HG03175 (cell line): ENCODE results near the gene GCN1.

Experiments used
- ATAC-seq: cut with Tn5 transposase; IDR thresholded peaks from one replicate; pipeline ENCODE4 v1.9.1; 2021; ENCODE audit warnings: mild to moderate bottlenecking, moderate library complexity; ENCODE audit not compliant: unreplicated experiment

The GCN1 gene

DNA sequence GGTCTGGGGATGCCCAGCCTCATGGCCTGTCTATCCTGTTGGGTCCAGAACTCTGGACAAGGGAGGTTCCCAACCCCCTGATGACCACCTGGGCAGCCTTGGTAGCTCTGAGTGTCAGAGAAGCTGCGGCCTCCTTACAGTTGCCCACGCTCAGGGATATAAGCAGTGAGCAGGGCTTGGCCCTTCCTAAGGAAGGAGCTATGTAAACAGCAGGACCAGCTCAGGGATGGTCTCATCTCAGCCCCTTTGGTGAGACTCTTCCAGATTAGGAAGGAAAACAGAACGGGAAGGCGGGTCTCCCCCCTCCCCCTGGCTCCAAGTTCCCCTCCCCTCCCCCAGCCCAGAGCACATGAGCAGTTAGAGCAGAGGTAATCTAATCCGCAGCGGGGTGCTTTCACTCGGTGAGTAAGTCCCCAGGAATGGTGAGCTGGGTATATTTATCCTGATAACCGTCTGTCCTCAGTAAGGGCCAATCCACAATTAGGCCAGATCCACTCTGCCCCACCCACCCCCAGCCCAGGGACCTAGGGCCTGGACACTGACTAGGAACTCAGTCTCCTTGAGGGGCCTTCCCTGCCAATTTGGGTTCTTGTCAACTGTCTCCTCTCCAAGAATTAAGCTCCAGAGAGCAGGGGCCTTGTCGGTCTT, 35.9 kb upstream of the GCN1 start:
- no peak for ATAC-seq

DNA sequence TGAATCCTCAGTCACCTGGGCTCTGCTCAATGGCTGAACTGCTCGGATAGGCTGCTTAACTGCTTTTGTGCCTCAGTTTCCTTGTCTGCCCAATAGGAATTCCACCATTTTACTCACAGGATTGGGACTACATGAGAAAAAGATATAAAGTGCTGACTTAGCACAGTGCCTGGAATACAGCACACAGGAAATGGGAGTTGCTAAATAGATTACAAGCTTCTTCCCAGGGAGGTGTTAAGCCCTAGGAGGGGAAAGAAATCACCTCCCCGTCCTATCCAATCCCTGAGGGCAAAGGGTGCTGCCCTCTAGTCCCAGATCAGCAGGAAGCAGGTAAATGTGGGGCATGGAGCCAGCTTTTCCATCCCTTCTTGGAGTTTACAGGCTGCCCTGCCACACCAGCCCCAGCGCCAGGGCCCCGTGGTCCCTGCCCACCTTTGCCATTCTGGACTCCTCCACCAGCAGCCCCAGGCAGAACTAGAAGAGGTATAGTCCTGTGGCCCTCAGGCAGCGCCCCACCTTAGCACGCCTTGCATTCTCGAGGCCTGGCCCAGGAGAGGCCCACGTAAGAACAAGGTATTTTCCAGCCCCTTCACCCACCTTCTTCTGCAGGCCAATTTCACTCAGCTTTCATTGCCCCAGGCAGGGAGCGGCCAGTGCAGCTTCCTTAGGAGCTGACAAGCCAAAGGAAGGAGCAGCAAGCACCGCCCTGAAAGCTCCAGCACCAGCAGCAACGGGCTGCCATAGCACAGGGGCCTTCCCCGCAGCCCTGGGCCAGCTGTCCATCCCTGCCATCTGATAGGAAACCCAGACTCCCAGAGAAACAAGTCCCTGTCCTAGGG, 35.2 kb upstream of the GCN1 start:
- ATAC-seq, result no peak

DNA sequence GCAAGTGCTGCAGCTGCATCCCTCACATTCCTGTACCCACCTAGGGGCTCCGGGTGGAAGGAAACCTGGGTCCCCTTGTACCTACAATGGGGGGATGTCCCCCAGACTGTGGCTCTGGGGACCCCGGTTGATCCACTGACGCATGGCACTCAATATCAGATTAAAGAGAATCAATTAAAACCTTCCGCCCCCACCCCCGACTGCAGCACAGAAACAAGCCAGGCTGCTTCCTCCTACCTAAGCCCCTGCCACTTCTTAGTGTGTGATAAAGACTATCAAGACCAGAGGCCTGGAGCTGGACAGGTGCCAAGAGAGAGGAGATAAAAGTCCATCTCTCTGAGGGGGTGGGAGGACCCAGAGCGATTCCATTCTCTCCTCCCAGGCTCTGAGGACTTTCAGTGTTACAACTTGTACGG, 34.6 kb upstream of the GCN1 start:
- ATAC-seq, result no peak

DNA sequence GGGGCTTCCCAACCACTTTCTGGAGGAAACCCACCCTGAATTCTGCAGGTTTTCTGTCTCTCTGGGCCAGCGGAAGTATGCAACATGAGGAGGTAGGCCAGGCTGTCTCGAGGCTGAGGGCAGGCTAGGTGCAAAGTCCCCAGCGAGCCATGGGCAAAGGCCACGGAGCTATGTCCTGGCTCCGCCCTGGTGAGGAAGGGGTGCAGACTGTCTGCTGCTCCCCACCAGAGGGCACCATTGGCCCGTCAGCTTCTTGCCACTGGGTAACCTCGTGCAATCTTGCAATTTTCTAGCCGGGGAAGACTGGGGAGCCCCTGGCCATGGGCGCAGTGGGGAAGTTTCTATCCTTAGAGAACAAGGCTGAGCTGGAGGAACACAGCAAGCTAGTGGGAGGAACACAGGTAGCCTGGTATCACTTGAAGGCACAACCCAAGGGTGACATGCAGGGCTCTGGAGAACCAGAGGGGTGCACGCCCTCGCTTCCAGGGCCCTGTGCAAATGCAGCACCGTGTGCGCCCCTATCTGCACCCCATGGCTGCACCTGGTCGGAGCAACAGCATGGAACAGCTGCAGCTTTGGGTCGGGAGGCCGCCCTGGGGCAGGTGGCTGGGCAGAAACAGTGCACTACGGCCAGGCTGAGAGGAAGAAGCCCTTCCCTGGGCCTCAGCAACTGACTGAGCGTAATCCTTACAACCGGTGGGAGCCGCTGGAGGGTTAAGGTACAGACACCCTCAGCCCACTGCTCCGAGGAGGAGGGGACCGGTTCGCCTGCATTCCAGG, 34.0 kb upstream of the GCN1 start:
- ATAC-seq, result peak; percentile 73

DNA sequence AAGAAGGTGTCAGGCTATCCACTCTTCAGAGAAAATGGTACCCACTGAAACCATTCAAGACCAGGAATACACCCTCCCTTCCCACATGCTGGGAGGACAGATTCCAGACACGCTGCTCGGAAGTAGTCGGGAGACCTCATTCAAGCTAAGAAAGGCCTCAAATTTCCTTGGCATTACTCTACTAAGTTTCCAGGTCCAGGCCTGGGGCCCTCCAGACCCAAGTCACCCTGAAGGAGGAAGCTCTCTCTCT, 33.5 kb upstream of the GCN1 start:
- no peak for ATAC-seq

DNA sequence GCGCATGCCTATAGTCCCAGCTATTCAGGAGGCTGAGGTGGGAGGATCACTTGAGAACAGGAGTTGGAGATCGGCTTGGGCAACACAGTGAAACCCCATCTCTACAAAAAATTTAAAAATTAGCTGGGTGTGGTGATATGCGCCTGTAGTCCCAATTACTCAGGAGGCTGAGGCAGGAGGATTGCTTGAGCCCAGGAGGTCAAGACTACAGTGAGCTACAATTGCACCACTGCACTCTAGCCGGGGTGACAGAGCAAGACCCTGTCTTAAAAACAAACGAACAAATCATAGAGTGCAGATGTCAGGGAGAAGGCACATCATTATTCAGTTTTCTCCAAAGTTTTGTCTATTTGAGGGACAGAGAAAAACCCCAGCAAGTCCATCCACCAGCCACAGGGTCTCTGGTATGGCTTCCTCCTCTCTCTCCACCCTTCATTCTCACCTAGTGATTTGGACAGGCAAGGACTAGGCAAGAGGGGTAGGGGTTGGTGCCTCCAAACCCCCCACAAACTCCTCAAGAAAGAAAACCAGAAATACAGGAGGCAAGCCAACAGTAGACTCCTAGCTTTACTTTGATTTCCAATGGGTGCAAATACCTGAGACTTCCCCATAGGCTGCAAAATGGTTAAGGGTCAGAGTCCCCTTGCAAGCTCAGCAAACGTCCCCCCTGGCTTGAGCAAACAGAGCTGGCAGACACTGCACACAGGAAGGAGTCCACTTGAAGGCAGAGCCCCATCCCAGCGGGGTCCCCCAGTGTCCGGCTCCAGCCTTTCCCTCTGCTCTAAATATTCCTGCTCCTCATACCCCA, 32.9 kb upstream of the GCN1 start:
- ATAC-seq, result no peak

DNA sequence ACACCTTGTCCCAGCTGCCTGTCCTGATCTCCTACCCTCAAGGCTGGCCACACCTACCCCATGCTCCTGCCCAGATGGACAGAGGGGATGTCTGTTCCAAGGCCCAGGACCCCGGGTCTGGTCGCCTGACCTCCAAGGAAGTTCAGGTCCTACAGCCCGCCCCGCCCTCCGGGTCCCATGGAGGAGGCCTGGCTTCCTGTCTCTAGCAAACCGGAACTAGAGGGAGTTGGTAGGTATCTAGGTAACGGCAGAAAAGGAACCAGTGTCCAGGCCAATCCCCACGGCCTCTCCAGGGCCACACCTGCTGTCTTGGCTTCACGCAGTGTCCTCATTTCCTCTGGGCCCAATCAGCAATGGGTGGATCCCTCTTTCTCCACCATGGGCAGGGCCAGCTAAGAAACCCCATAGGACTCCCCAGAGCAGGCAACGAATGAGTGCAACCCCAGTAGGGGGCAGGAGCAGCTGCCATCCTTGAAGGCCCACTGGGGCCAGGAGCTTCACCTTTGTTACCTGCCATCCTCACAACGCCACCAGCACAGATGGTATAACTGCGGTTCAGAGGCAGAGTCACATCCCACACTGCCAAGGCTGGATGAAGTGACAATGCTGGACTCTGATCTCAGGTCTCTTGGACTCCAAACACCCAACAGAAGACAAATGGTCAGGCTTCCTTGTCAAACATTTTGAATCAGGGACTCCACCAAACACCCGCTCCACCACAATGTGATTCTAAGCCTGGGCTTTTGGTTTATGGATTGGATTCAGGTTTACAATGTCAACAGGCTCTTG, 31.5 kb upstream of the GCN1 start:
- ATAC-seq, result no peak

DNA sequence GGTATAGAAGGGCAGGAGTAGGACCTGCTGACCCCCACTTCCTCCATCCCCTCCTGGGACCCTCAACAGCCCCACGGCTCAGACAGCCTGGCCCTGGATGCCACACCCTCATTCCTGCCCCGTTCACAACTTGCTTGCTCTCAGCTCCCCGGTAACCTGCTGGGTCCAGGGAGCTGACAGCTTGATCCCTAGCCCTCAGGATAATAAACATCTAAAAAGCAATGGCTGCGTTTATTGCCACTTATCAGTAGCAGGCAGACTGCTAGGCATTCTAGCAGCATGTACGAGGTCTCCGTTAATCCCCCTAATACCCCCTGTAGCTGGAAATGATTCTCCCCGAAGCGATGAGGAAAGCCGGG, 30.7 kb upstream of the GCN1 start:
- no peak for ATAC-seq

DNA sequence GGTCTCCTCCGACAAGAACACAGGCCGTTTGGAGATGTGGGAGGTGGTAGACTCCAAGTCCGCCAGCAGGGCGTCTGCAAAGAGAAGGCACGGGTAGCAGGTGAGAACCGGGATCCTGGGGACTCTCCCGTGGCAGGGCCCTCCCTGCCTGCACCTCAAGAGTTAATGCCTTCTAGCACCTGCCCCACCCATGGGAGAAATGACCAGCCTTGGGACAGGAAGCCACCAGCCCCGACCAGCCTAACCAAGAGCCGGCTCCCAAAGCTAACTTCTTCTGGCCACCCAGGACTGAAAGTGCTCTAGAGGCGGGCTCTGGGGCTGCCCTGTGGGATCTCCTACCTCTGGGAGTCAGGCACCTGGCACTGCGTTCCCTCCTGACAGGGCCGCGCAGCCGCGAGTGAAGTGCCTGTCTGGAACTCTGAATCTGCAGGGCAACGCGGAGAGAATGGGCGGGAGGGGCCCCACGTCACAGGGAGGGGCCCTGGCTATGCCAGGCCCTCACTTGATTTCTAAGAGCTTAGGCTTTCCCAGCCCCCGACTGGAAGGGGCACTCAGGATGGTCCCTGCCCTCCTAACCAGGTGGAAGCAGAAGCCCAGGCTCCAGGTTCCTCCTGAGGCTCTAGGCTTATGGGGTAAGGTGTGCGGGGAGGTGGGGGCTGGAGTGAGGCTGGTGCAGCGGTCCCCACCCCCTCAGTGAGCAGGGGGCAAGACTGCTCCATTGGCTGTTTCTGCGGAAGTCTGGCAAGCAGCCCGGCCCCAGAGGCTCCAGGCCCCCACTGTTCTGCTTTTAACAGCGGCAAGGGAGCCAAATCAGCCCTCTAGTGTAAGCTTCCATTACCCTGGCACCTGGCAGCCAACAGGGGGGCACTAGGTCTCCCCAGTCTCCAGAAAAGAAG, 30.0 kb upstream of the GCN1 start:
- no peak for ATAC-seq

DNA sequence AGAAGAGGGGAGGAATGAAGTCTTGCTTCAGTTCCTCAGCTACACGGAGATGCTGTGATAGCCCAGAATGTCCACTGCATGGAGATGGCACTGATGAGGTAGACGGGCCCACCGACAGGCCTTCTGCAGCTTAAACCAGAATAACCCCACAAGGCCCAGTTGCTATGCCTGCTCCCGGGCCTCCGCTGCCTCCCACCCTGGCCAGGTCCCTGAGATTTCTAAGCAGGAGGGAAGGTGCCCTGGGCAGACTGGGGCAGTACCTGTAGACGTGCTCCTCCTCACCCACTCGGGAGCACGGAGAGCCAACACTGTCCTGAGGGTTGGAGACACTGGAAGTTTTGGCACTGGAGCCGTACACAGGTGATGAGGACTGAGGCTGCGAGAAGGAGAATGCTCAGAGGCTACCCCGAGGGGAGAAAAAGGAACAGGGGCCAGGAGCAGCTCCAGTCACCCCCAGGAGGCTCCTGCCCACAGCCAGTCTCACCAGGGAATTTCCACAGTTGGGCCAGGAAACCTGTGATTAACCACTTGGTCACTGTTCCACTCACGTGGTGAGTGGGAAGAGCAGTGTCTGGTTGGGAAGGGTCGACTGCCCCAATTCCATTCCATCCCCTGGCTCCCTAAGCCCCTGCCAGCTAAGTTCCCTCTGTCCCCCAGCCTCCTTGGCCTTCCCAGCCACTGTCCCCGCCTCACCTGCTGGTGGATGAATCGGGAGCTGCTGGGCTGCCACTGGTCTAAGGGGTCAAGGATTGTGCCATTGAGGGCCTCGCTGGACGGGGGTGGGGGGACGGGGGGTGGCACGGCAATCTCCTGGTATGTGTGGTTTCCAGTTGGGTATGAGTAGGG, 29.2 kb upstream of the GCN1 start:
- ATAC-seq, result no peak

DNA sequence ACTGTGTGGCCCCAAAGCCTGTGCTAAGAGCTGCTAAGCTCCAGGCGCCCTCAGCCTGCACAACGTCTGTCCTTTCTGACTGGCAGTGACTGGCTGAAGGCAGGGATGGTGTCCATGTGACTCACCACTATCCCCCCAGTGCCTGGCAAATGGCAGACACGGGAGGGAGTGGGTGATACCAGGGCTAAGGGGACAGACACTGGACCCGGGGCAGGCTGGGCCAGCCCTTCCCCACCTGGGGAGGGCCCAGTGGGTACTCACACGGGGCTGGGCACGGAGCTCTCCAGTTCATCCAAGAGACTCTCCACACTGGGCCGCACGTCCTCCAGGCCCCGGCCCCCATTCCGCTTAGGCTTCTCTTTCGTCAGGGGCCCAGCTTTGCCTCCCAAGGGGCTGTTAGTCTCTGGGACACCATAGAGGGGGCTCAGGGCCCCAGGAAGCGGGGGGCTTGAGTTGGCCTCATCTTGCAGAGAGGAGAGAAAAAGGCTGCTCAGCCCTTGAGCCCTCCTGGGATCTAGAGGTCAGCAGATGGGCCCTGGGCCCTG, 27.8 kb upstream of the GCN1 start:
- ATAC-seq, result no peak

DNA sequence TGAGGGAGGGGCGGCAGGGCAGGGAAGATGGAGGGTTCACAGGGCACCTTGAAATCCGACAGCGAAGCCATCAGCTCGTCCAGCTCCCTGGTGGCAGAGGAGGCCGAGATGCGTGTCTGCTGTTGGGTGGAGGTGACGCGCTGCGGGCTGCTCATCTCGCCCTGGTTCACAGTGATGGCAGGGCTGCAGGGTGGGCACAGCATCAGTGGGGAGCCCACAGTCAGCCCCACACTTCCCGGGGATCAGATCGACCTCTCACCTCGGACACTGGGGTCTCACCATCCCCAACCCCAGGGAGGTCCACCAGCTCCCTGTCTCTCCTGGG, 27.0 kb upstream of the GCN1 start:
- no peak for ATAC-seq

DNA sequence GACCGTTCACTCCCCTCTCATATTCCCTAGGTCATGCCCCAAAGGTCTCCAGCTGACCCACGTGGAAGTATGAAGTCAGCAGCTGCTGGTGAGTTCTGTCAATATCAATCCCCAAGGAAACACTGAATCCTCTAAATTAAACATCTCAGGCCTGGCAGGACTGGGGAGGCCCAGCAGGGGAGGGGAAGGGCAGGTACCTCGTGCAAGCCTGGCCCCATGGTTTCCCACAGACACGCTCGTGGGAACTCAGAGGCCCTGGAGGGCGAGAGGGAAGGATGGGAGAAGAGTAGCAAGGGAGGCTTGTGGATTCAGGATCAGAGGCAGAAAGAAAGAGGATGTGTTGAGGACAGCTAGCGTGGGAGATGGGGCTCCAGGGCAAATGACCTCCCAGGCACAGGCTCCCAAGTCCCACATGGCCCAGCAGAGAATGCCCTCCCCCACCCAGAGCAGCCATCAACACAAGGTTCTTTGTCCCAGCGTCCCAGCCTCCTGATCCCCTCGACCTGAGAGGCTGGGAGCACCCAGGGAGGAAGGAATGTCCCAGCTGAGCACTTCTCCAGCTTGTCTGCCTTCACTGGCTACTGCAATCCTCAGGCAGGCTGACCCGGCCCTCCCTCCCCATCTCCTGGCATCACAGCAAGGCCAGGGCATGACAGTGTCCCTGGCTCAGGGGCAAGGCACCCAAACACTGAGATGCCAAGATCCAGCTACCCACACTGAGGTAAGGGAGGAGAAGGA, 26.5 kb upstream of the GCN1 start:
- ATAC-seq, result no peak

DNA sequence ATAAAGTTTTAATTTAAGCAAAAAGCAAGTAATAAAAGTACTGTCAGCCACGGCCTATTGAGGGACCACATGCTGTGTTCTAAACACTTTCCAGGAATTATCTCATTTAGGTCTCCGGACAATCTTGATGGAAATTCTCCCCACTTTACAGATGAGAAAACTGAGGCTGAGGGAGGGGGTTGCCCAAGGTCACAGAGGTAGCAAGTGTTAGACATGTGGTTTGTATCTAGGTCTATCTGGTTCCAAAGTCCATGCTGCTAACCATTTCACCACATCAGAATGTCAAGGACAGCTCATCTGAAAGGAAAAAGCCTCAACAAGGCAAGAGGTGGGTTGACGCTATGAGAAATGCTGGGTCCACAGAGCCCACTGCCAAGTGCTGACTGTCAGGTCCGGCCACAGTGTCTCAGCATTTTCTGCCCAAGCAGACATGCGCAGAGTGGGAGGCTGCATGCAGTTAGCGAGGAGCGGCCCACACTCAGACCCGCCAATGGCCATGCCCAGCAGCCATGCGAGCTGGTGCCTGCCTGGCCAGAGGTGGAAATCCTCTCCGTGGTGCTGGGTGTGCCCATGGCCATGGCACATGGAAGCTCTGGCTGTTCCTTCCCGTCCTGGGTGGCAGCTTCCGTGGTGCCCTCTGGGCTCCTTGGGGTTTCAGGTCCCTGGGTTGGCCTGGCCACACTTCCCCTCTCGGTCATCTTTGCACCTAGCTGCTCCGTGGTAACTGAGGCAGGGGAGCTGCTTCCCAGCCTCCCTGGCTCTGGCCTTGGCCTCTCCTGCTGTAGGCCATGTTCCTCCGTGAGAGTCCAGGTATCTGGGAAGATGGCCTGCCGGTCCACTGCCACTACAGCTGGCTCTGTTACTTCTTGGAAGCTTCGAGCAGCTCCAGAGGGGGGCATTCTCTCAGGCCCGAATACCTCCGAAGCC, 24.4 kb upstream of the GCN1 start:
- no peak for ATAC-seq

DNA sequence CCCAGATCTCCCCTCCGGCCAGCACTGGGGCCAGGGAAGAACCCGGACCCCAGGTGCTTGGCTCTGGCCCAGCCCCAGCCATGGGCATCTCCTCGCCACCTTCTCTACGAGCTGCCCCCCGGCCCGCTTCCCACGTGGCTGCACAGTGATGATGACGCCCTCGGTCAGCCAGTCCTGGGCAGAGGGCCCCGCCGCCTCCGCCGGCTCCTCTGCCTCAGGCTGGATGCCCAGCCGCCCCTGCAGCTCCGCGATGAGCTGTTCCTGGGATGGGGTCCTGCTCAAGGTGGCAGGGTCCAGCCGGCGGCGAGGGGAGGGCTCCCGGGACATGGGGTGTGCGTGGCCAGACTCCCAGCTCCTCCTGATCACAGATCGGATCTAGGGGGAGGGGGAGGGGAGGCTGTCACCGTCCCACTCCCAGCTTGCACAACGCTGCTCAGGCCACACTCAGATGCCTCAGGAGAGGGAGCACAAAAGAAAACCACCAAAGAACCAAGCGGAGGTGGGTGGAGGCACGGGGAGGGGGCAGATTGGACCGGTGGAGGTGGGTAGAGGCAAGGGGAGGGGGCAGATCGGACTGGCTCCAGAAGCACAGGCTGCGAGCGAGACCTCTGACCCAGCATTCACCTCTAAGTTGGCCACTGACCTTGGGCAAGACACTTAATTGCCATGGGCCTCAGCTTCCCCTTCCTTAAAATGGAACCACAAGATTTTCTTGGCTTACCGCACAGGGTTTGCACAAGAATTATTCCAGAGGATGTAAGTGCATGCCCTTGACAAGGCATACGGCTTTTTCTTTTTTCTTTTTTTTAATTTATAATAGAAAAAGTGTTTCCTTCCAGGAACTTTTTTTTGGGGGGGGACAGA, 22.5 kb upstream of the GCN1 start:
- no peak for ATAC-seq
